Memory B cell (primary cell): ENCODE data around the gene TAAR5.
"Not testable (repeated sequence)": the region's sequence is repeated elsewhere in the genome, so short reads cannot be mapped to it uniquely, and the experiment has no call there.

Experiments used
- ATAC-seq: fragments of 150-1000 bp; cut with Tn5 transposase; 2 replicates; pipeline ENCODE4 v1.10.0; 2021; ENCODE audit warnings: low read depth, mild to moderate bottlenecking, moderate library complexity
- DNase-seq, 2 donors: peaks; one replicate each; pipeline ENCODE4 v3.0.0; 2022; ENCODE audit warnings: low spot score in 2 of 2
- H3K27ac Mint-ChIP-seq: one replicate; pipeline ENCODE4 v1.8.0; 2022; ENCODE audit warnings: mild to moderate bottlenecking, moderate library complexity, mixed read lengths
- H3K27me3 Mint-ChIP-seq: one replicate; pipeline ENCODE4 v1.8.0; 2022; ENCODE audit warnings: mixed read lengths
- H3K36me3 Mint-ChIP-seq: one replicate; pipeline ENCODE4 v1.8.0; 2022; ENCODE audit warnings: mild to moderate bottlenecking, mixed read lengths
- H3K4me1 Mint-ChIP-seq: one replicate; pipeline ENCODE4 v1.8.0; 2022; ENCODE audit warnings: mixed read lengths
- H3K4me3 Mint-ChIP-seq: one replicate; pipeline ENCODE4 v1.8.0; 2022; ENCODE audit warnings: mild to moderate bottlenecking, moderate library complexity, mixed read lengths
- H3K9me3 Mint-ChIP-seq: one replicate; pipeline ENCODE4 v1.8.0; 2022; ENCODE audit warnings: mixed read lengths

The TAAR5 gene

DNA sequence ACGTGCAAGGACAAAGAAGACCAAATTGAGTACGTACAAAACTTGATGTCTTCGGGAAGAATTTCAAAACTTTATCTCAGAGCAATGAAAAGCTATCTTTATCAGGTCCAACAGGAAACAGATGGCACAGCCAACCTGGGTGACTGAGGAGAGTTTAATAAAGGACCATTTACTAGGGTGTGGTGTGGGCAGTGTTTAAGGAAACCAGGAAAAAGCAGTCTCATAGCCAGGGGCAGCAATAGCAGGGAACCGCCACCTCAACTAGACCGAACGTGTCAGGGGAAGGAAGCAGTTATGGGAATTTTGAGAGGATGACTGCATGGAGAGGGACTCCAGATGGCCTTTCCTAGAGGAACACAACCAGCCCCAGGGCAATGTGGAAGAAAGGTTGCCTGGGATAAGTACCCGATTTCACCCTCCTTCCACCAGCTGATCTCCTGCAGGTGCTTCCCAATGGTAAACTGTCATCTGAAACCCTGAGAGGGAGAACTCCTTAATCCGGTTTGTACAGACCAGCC, 15.2 kb upstream of the TAAR5 start:
- ATAC-seq (no peak), DNase-seq (no peak)
- H3K36me3 Mint-ChIP-seq, result no peaks in the 10 kb centered on the region
- no peaks in the 10 kb centered on the region for H3K4me1 Mint-ChIP-seq
- H3K9me3 Mint-ChIP-seq, result no peaks in the 10 kb centered on the region
- H3K27me3 Mint-ChIP-seq, result no peaks in the 10 kb centered on the region
- no peak overlapping the region for H3K4me3 Mint-ChIP-seq
- no peak overlapping the region for H3K27ac Mint-ChIP-seq

DNA sequence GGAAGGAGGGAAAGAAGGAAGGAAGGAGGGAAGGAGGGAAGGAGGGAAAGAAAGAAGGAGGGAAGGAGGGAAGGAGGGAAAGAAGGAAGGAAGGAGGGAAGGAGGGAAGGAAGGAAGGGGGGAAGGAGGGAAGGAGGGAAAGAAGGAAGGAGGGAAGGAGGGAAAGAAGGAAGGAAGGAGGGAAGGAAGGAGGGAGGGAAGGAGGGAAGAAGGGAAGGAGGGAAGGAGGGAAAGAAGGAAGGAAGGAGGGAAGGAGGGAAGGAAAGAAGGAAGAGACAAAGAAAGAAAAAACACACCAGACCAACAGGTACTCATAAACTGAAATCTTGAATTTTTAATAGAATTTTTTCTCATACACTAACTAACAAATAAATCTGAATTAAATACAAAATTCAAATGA, 11.4 kb upstream of the TAAR5 start:
- DNase-seq, H3K36me3 Mint-ChIP-seq, H3K9me3 Mint-ChIP-seq, H3K27ac Mint-ChIP-seq, H3K4me3 Mint-ChIP-seq, H3K4me1 Mint-ChIP-seq, H3K27me3 Mint-ChIP-seq, ATAC-seq: not testable (repeated sequence)

DNA sequence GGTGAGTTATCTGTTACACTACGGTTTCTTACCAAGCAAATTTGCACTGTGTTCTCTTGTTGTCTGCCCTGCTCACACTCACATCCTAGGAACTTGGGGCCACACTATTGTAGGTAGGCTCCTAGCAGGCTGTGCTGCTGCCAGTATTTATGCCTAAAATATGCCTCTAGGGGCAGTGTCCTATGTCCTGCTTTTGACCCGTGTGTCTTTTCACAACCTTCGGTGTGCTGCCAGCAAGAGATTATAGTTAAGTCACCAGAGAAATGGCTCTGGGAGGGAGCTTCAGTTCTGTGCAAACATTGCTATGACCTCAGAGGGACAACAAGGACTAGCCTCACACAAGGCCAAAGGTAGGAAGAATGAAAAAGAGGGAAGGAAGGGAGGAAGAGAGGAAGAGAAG, 8.9 kb upstream of the TAAR5 start:
- Mint-ChIP-seq H3K9me3 (no peaks in the 10 kb centered on the region), H3K36me3 (no peaks in the 10 kb centered on the region), H3K4me3 (no peak overlapping the region), H3K4me1 (no peaks in the 10 kb centered on the region), H3K27me3 (peaks cover 5% of the 10 kb centered on the region), H3K27ac (no peak overlapping the region)
- DNase-seq (no peak), ATAC-seq (peak; percentile 38)

GRCh38 chr6:132596201-132596600, 6.7 kb upstream of the TAAR5 start:
- Mint-ChIP-seq H3K36me3 (no peaks in the 10 kb centered on the region), H3K27me3 (peaks cover 5% of the 10 kb centered on the region), H3K4me1 (no peaks in the 10 kb centered on the region), H3K27ac (no peak overlapping the region), H3K4me3 (no peak overlapping the region), H3K9me3 (no peaks in the 10 kb centered on the region)
- ATAC-seq (no peak), DNase-seq (no peak)

DNA sequence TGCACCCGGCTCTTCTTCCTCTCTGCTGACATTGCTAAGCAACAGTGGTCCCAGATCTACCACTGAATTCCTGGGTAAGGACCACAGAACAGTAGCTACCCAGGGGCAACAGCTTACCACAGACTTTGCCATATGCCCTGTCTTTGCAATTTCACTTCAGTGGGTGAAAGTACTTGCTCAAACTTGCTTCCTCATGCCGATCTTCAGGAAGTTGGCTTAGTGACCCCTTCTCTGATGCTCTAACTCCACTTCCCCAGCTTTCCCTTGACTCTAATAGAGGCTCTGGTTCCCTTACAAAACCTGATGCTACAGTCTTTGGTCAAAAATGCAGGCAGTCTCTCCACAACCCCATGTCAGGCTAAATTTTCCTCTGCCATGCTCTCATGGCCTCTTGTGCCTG, 3.3 kb upstream of the TAAR5 start:
- H3K9me3 Mint-ChIP-seq, result peaks cover under 1% of the 10 kb centered on the region

GRCh38 chr6:132590362-132590761, 821 bp upstream of the TAAR5 start:
- Mint-ChIP-seq H3K4me1 (no peaks in the 10 kb centered on the region), H3K27me3 (peaks cover 7% of the 10 kb centered on the region)
- ATAC-seq, result no peak

More for the DNA sequence above, 3.3 kb upstream of the TAAR5 start:
- H3K36me3 Mint-ChIP-seq, result no peaks in the 10 kb centered on the region
- no peak overlapping the region for H3K4me3 Mint-ChIP-seq
- ATAC-seq (no peak), DNase-seq (no peak)
- no peak overlapping the region for H3K27ac Mint-ChIP-seq
- H3K27me3 Mint-ChIP-seq, result peaks cover 7% of the 10 kb centered on the region
- no peaks in the 10 kb centered on the region for H3K4me1 Mint-ChIP-seq

GRCh38 chr6:132587424-132587823, 2.1 kb downstream of the TAAR5 start:
- peaks cover 10% of the 10 kb centered on the region for H3K27me3 Mint-ChIP-seq
- no peak overlapping the region for H3K27ac Mint-ChIP-seq
- H3K9me3 Mint-ChIP-seq, result peaks cover 1% of the 10 kb centered on the region
- no peak overlapping the region for H3K4me3 Mint-ChIP-seq
- DNase-seq (no peak), ATAC-seq (no peak)
- H3K36me3 Mint-ChIP-seq, result no peaks in the 10 kb centered on the region
- H3K4me1 Mint-ChIP-seq, result no peaks in the 10 kb centered on the region

More at GRCh38 chr6:132590362-132590761, 821 bp upstream of the TAAR5 start:
- DNase-seq, result no peak
- Mint-ChIP-seq H3K9me3 (peaks cover 1% of the 10 kb centered on the region), H3K27ac (no peak overlapping the region), H3K36me3 (no peaks in the 10 kb centered on the region), H3K4me3 (no peak overlapping the region)

DNA sequence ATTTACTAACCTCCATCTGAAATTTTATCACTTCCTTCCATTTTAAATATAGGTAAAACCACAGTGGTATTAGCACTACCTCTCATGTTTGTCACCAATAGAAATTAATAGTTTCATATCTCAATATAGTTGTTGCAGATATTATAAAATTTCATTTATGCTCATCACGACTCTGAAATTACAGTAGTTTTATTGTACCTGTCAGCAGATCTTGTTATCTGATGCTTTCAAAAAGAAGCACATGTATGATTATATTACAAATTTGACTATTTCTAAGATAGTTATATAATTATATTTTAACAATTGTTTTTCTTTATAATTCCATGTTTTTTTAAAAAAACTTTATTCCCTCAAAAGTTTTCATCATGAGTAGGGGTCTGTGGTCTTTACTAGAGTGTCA, 4.8 kb downstream of the TAAR5 start:
- no peak for DNase-seq
- no peak overlapping the region for H3K27ac Mint-ChIP-seq
- H3K36me3 Mint-ChIP-seq, result no peaks in the 10 kb centered on the region
- H3K9me3 Mint-ChIP-seq, result peaks cover 3% of the 10 kb centered on the region
- H3K4me1 Mint-ChIP-seq, result no peaks in the 10 kb centered on the region
- ATAC-seq, result no peak
- peaks cover 10% of the 10 kb centered on the region for H3K27me3 Mint-ChIP-seq
- no peak overlapping the region for H3K4me3 Mint-ChIP-seq

- no peaks in the 10 kb centered on the region for H3K9me3 Mint-ChIP-seq
- H3K27ac Mint-ChIP-seq, result no peak overlapping the region
- H3K27me3 Mint-ChIP-seq, result peaks cover 12% of the 10 kb centered on the region
- DNase-seq (no peak), ATAC-seq (no peak)
- no peaks in the 10 kb centered on the region for H3K4me1 Mint-ChIP-seq
- H3K4me3 Mint-ChIP-seq, result no peak overlapping the region
- H3K36me3 Mint-ChIP-seq, result no peaks in the 10 kb centered on the region
These were observed 17.8 kb downstream of the TAAR5 start for GRCh38 chr6:132571774-132572173.

- Mint-ChIP-seq H3K36me3 (no peaks in the 10 kb centered on the region), H3K4me1 (no peaks in the 10 kb centered on the region), H3K9me3 (no peaks in the 10 kb centered on the region), H3K27me3 (peaks cover 11% of the 10 kb centered on the region), H3K4me3 (no peak within 1 kb of the TSS), H3K27ac (no peak within 1 kb of the TSS)
- ATAC-seq, result no peak
- no peak for DNase-seq
These were observed 19.2 kb downstream of the TAAR5 start, which contains the start of gene TAAR6 for GRCh38 chr6:132570221-132570777. Gene TAAR6 (plus strand): TSS chr6:132570322. CDS start chr6:132570322, 0 bp downstream.

- no peaks in the 10 kb centered on the region for H3K4me1 Mint-ChIP-seq
- H3K27me3 Mint-ChIP-seq, result peaks cover 11% of the 10 kb centered on the region
- no peaks in the 10 kb centered on the region for H3K36me3 Mint-ChIP-seq
- DNase-seq, result no peak
- no peaks in the 10 kb centered on the region for H3K9me3 Mint-ChIP-seq
- no peak overlapping the region for H3K4me3 Mint-ChIP-seq
- no peak for ATAC-seq
- no peak overlapping the region for H3K27ac Mint-ChIP-seq
These were observed 20.4 kb downstream of the TAAR5 start for GRCh38 chr6:132569170-132569569.

DNA sequence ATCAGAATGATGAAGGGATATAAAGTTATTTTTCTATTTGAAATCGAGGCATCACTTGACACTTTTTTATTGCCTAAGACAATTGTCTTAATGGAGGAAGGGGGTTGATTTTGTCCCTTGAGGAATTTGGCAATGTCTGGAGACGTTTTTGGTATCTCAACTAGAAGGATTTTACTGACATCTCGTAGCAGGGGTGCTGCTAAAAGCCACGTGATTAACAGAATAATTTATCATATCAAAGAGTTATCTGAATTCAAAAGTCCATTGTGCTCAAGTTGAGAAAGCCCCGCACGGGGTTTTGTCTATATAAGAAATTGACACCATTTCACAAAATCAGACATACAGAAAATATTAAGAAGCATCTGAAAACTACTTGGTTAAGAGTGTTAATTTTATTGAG, 20.9 kb downstream of the TAAR5 start:
- peaks cover 11% of the 10 kb centered on the region for H3K27me3 Mint-ChIP-seq
- no peaks in the 10 kb centered on the region for H3K4me1 Mint-ChIP-seq
- ATAC-seq (no peak), DNase-seq (no peak)
- H3K4me3 Mint-ChIP-seq, result no peak overlapping the region
- no peaks in the 10 kb centered on the region for H3K36me3 Mint-ChIP-seq
- no peak overlapping the region for H3K27ac Mint-ChIP-seq
- no peaks in the 10 kb centered on the region for H3K9me3 Mint-ChIP-seq

GRCh38 chr6:132567566-132567965, 22.0 kb downstream of the TAAR5 start:
- no peak overlapping the region for H3K27ac Mint-ChIP-seq
- H3K27me3 Mint-ChIP-seq, result peaks cover 10% of the 10 kb centered on the region
- no peaks in the 10 kb centered on the region for H3K4me1 Mint-ChIP-seq
- no peaks in the 10 kb centered on the region for H3K9me3 Mint-ChIP-seq
- no peak overlapping the region for H3K4me3 Mint-ChIP-seq
- DNase-seq (no peak), ATAC-seq (no peak)
- no peaks in the 10 kb centered on the region for H3K36me3 Mint-ChIP-seq

GRCh38 chr6:132566404-132566803, 23.1 kb downstream of the TAAR5 start:
- no peak overlapping the region for H3K4me3 Mint-ChIP-seq
- ATAC-seq (no peak), DNase-seq (no peak)
- H3K36me3 Mint-ChIP-seq, result no peaks in the 10 kb centered on the region
- peaks cover 10% of the 10 kb centered on the region for H3K27me3 Mint-ChIP-seq
- H3K4me1 Mint-ChIP-seq, result no peaks in the 10 kb centered on the region
- H3K9me3 Mint-ChIP-seq, result no peaks in the 10 kb centered on the region
- no peak overlapping the region for H3K27ac Mint-ChIP-seq

DNA sequence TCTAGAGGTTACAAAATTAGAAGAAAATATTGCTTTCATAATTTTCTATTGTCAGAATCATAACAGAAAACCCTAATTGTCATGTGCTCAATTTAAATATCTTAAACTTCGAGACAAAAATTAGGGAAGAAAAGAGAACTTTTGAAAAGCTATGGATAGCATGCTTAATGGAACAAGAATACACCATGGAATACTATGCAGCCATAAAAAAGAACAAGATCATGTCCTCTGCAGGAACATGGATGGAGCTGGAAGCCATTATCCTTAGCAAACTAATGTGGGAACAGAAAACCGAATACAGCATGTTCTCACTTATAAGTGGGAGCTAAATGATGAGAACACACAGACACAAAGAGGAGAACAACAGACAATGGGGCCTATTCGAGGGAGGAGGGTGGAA, 29.5 kb downstream of the TAAR5 start:
- not testable (repeated sequence) for H3K36me3 Mint-ChIP-seq, H3K9me3 Mint-ChIP-seq, ATAC-seq, DNase-seq, H3K4me3 Mint-ChIP-seq, H3K4me1 Mint-ChIP-seq, H3K27ac Mint-ChIP-seq
- H3K27me3 Mint-ChIP-seq, result peaks cover 24% of the 10 kb centered on the region
